Calu3 (cell line): ENCODE measurements around the gene AJAP1. TPM values are rescaled to one million over a fixed set of nuclear protein-coding genes. Genes with fewer than 3 reads are reported as not detected.

ENCODE experiments used
- BruUV-seq: library from RNA; stranded (reverse); fragments of 400-500 nt; replicated peaks from 2 replicates; lab custom pipeline; 2021; lab: Mats Ljungman, UMichigan
- CTCF ChIA-PET: fragments of 300-600 bp; sonication (Branson Sonifier 250); formaldehyde crosslinking; loops from one replicate; lab custom pipeline; 2022; ENCODE audit warnings: antibody characterized with exemption; lab: Charles Lee
- DNase-seq: peaks from one replicate; pipeline ENCODE4 v3.0.0; 2022
- H3K27ac Mint-ChIP-seq: one replicate; pipeline ENCODE4 v1.8.0; 2022; ENCODE audit warnings: mixed read lengths; ENCODE audit not compliant: unreplicated experiment
- H3K27me3 Mint-ChIP-seq: one replicate; pipeline ENCODE4 v1.8.0; 2022; ENCODE audit warnings: mixed read lengths; ENCODE audit not compliant: unreplicated experiment
- H3K36me3 Mint-ChIP-seq: one replicate; pipeline ENCODE4 v1.8.0; 2022; ENCODE audit warnings: mild to moderate bottlenecking, moderate library complexity, mixed read lengths; ENCODE audit not compliant: insufficient read depth, unreplicated experiment
- H3K4me1 Mint-ChIP-seq: one replicate; pipeline ENCODE4 v1.8.0; 2022; ENCODE audit warnings: mild to moderate bottlenecking, low read depth, mixed read lengths; ENCODE audit not compliant: unreplicated experiment
- H3K4me3 Mint-ChIP-seq: one replicate; pipeline ENCODE4 v1.8.0; 2022; ENCODE audit warnings: mild to moderate bottlenecking, low read depth, moderate library complexity, mixed read lengths; ENCODE audit not compliant: unreplicated experiment
- H3K9me3 Mint-ChIP-seq: one replicate; pipeline ENCODE4 v1.8.0; 2022; ENCODE audit warnings: low read depth, mixed read lengths; ENCODE audit not compliant: unreplicated experiment
- CTCF ChIP-seq: fragments of 200-600 bp; IDR thresholded peaks from one replicate; pipeline ENCODE4 v1.8.0; 2022; ENCODE audit warnings: antibody characterized with exemption; ENCODE audit not compliant: unreplicated experiment
- intact Hi-C: fragments of 100-400 bp; cut with micrococcal nuclease; formaldehyde crosslinking; loops from one replicate; pipeline ENCODE4 v1.10.0; 2022; ENCODE audit not compliant: unreplicated experiment
- total RNA-seq: library from RNA; stranded (reverse); gene quantifications from 2 replicates; pipeline ENCODE4 v1.2.3, GENCODE V29; 2022

AJAP1 gene
- total RNA-seq, 1 experiment from 2014 or later: not detected

- H3K4me1 Mint-ChIP-seq: no peaks in the 10 kb centered on the region
- DNase-seq: no peak
- H3K27ac Mint-ChIP-seq: no peak overlapping the region
- BruUV-seq: no TSS peak
- H3K36me3 Mint-ChIP-seq: no peaks in the 10 kb centered on the region
- peaks cover 7% of the 10 kb centered on the region for H3K9me3 Mint-ChIP-seq
- CTCF ChIA-PET: no interaction called here
- H3K4me3 Mint-ChIP-seq: no peak overlapping the region
- no peaks in the 10 kb centered on the region for H3K27me3 Mint-ChIP-seq
- TF ChIP-seq CTCF: no peak
- intact Hi-C loops: no loop called here
These were observed 102.6 kb downstream of the AJAP1 start for GRCh38 chr1:4756851-4757580.

- no peaks in the 10 kb centered on the region for H3K4me1 Mint-ChIP-seq
- BruUV-seq: no TSS peak
- CTCF ChIA-PET: no interaction called here
- peaks cover 7% of the 10 kb centered on the region for H3K9me3 Mint-ChIP-seq
- TF ChIP-seq CTCF: no peak
- intact Hi-C loops: no loop called here
- no peaks in the 10 kb centered on the region for H3K27me3 Mint-ChIP-seq
- no peaks in the 10 kb centered on the region for H3K36me3 Mint-ChIP-seq
- no peak overlapping the region for H3K4me3 Mint-ChIP-seq
- DNase-seq: no peak
- H3K27ac Mint-ChIP-seq: no peak overlapping the region
These were observed 105.3 kb downstream of the AJAP1 start for GRCh38 chr1:4759671-4760070.

GRCh38 chr1:4760088-4760487, 105.7 kb downstream of the AJAP1 start:
- no peak for TF ChIP-seq CTCF
- CTCF ChIA-PET: no interaction called here

GRCh38 chr1:4761324-4761723, 106.9 kb downstream of the AJAP1 start:
- CTCF ChIA-PET: no interaction called here
- Mint-ChIP-seq H3K27ac (no peak overlapping the region), H3K36me3 (no peaks in the 10 kb centered on the region), H3K9me3 (peaks cover 9% of the 10 kb centered on the region), H3K4me3 (no peak overlapping the region), H3K27me3 (no peaks in the 10 kb centered on the region), H3K4me1 (no peaks in the 10 kb centered on the region)
- TF ChIP-seq CTCF: no peak
- no peak for DNase-seq
- intact Hi-C loops: no loop called here
- no TSS peak for BruUV-seq

More at GRCh38 chr1:4760088-4760487, 105.7 kb downstream of the AJAP1 start:
- Mint-ChIP-seq H3K27me3 (no peaks in the 10 kb centered on the region), H3K36me3 (no peaks in the 10 kb centered on the region), H3K4me3 (no peak overlapping the region), H3K4me1 (no peaks in the 10 kb centered on the region), H3K9me3 (peaks cover 7% of the 10 kb centered on the region), H3K27ac (no peak overlapping the region)
- DNase-seq: no peak
- intact Hi-C loops: no loop called here
- no TSS peak for BruUV-seq
